K562 (cell line): Measurements from ENCODE around the gene FAAP100. TPM values are rescaled to one million over a fixed set of nuclear protein-coding genes. Genes with fewer than 3 reads are reported as not detected.

Experiments
- CCNT2 ChIP-seq: IDR thresholded peaks from 2 replicates; pipeline ENCODE4 v1.6.1; 2011; ENCODE audit warnings: borderline replicate concordance, low read depth, mild to moderate bottlenecking, moderate library complexity, mixed read lengths, low read length; ENCODE audit not compliant: insufficient read length; ENCODE audit errors: extremely low read depth
- FUS ChIP-seq: fragments of 200-400 bp; formaldehyde crosslinking; optimal IDR thresholded peaks from 2 replicates; pipeline ENCODE3; 2017; ENCODE audit warnings: low read depth, low read length
- HCFC1 ChIP-seq: IDR thresholded peaks from 2 replicates; pipeline ENCODE4 v1.6.1; 2012; ENCODE audit warnings: low read depth, low read length, improper control_type of control experiment
- KAT7 ChIP-seq: sonication (generic); formaldehyde crosslinking; IDR thresholded peaks from 2 replicates; pipeline ENCODE4 v1.8.0; 2022; ENCODE audit warnings: missing genetic modification reagents, mild to moderate bottlenecking, borderline replicate concordance
- MBD2 ChIP-seq: sonication (generic); IDR thresholded peaks from 2 replicates; pipeline ENCODE4 v1.6.1; 2016; ENCODE audit warnings: low read depth, borderline replicate concordance
- NCOA6 ChIP-seq: fragments of 450-650 bp; IDR thresholded peaks from 2 replicates; pipeline ENCODE4 v1.6.1; 2017; ENCODE audit warnings: mild to moderate bottlenecking
- NONO ChIP-seq, 2 experiments: fragments of 200-400 bp in 1 of 2; fragments of 450-650 bp in 1 of 2; formaldehyde crosslinking in 1 of 2; IDR thresholded peaks; 2 replicates each; pipeline ENCODE4 v1.6.1; 2017; ENCODE audit warnings: low read depth in 2 of 2, mild to moderate bottlenecking in 2 of 2, moderate library complexity in 2 of 2, low read length in 1 of 2
- SETDB1 ChIP-seq: IDR thresholded peaks from one replicate; pipeline ENCODE4 v1.6.1; 2012; ENCODE audit warnings: low read length, control low read depth, inconsistent platforms
- TAF1 ChIP-seq: IDR thresholded peaks from 2 replicates; pipeline ENCODE4 v1.6.1; 2011; ENCODE audit warnings: mild to moderate bottlenecking, low read length, moderate library complexity; ENCODE audit not compliant: insufficient read depth, control insufficient read depth, severe bottlenecking; ENCODE audit errors: extremely low read depth
- TFAP4 ChIP-seq: sonication (generic); formaldehyde crosslinking; IDR thresholded peaks from 2 replicates; pipeline ENCODE4 v1.8.0; 2022; ENCODE audit warnings: missing genetic modification reagents, mild to moderate bottlenecking, moderate library complexity, borderline replicate concordance
- ZFX ChIP-seq: sonication (generic); formaldehyde crosslinking; IDR thresholded peaks from 2 replicates; pipeline ENCODE4 v1.8.0; 2022; ENCODE audit warnings: mild to moderate bottlenecking, missing genetic modification reagents, moderate library complexity
- polyA plus RNA-seq, 8 experiments: library from polyadenylated mRNA; depleted of rRNA in 4 of 8; stranded (reverse) in 5 of 8; unstranded in 3 of 8; fragments of >200 nt; fragmentation: Nextera tagmentation in 2 of 8; fragmentation: Illumina TruSeq in 1 of 8; extraction: Ambion mirVana in 2 of 8; extraction: Trizol in 1 of 8; gene quantifications; 2 replicates each; pipeline versions ENCODE4 v1.2.1 to v1.2.3, GENCODE V29; 2011 to 2014; ENCODE audit warnings: inconsistent platforms in 1 of 8, missing spikeins in 1 of 8
- total RNA-seq, 7 experiments: library from RNA; depleted of rRNA in 6 of 7; stranded (reverse); fragments of >200 nt in 6 of 7; fragmentation: Illumina TruSeq in 2 of 7; extraction: Trizol in 2 of 7; gene quantifications; 2 replicates each; pipeline versions ENCODE4 v1.2.1 to v1.2.3, GENCODE V29; 2011 to 2021; ENCODE audit warnings: low replicate concordance in 1 of 7
- TF ChIP-seq, protein P1 (sequence below): sonication (generic); formaldehyde crosslinking; IDR thresholded peaks from 2 replicates; pipeline ENCODE4 v1.8.0; 2022; ENCODE audit warnings: mild to moderate bottlenecking, missing genetic modification reagents
- TF ChIP-seq, protein P2 (sequence below), 2 experiments: IDR thresholded peaks in 1 of 2; conservative IDR thresholded peaks in 1 of 2; 2 replicates each; pipeline ENCODE4 v1.6.1; 2016; ENCODE audit warnings: low read depth in 2 of 2, mild to moderate bottlenecking in 1 of 2, missing compliant biosample characterization in 1 of 2, missing genetic modification characterization in 1 of 2, moderate library complexity in 1 of 2
- TF ChIP-seq, protein P3 (sequence below): fragments of 250-450 bp; sonication (Bioruptor Pico); IDR thresholded peaks from 2 replicates; pipeline ENCODE4 v1.5.0; 2021; ENCODE audit warnings: mild to moderate bottlenecking, borderline replicate concordance

The FAAP100 gene
- total and polyA plus RNA-seq, 9 of the 15 experiments (the other 6 are each of a cell fraction or from before 2014, with no cell fraction given): 0.31 to 51.2 (median 12.6) TPM

- TF ChIP-seq, protein P1, sequence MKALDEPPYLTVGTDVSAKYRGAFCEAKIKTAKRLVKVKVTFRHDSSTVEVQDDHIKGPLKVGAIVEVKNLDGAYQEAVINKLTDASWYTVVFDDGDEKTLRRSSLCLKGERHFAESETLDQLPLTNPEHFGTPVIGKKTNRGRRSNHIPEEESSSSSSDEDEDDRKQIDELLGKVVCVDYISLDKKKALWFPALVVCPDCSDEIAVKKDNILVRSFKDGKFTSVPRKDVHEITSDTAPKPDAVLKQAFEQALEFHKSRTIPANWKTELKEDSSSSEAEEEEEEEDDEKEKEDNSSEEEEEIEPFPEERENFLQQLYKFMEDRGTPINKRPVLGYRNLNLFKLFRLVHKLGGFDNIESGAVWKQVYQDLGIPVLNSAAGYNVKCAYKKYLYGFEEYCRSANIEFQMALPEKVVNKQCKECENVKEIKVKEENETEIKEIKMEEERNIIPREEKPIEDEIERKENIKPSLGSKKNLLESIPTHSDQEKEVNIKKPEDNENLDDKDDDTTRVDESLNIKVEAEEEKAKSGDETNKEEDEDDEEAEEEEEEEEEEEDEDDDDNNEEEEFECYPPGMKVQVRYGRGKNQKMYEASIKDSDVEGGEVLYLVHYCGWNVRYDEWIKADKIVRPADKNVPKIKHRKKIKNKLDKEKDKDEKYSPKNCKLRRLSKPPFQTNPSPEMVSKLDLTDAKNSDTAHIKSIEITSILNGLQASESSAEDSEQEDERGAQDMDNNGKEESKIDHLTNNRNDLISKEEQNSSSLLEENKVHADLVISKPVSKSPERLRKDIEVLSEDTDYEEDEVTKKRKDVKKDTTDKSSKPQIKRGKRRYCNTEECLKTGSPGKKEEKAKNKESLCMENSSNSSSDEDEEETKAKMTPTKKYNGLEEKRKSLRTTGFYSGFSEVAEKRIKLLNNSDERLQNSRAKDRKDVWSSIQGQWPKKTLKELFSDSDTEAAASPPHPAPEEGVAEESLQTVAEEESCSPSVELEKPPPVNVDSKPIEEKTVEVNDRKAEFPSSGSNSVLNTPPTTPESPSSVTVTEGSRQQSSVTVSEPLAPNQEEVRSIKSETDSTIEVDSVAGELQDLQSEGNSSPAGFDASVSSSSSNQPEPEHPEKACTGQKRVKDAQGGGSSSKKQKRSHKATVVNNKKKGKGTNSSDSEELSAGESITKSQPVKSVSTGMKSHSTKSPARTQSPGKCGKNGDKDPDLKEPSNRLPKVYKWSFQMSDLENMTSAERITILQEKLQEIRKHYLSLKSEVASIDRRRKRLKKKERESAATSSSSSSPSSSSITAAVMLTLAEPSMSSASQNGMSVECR (CRISPR knock-in tag): peak; percentile 83
- peak; percentile 77 for TF ChIP-seq ZFX (CRISPR knock-in tag)
- TF ChIP-seq, protein P2, sequence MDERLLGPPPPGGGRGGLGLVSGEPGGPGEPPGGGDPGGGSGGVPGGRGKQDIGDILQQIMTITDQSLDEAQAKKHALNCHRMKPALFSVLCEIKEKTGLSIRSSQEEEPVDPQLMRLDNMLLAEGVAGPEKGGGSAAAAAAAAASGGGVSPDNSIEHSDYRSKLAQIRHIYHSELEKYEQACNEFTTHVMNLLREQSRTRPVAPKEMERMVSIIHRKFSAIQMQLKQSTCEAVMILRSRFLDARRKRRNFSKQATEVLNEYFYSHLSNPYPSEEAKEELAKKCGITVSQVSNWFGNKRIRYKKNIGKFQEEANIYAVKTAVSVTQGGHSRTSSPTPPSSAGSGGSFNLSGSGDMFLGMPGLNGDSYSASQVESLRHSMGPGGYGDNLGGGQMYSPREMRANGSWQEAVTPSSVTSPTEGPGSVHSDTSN (CRISPR knock-in tag; IDR thresholded peaks at IDR 0.05; ENCODE audit: low read depth): no peak
- TF ChIP-seq, protein P2 (tag; conservative IDR thresholded peaks at IDR 0.05; ENCODE audit: low read depth): no peak
- no peak for TF ChIP-seq NCOA6
- TF ChIP-seq TAF1: peak; percentile 89
- peak; percentile 80 for TF ChIP-seq TFAP4 (CRISPR knock-in tag)
- TF ChIP-seq SETDB1: no peak
- TF ChIP-seq MBD2: no peak; the same call in 1 of the 2 replicates
- TF ChIP-seq, protein P3, sequence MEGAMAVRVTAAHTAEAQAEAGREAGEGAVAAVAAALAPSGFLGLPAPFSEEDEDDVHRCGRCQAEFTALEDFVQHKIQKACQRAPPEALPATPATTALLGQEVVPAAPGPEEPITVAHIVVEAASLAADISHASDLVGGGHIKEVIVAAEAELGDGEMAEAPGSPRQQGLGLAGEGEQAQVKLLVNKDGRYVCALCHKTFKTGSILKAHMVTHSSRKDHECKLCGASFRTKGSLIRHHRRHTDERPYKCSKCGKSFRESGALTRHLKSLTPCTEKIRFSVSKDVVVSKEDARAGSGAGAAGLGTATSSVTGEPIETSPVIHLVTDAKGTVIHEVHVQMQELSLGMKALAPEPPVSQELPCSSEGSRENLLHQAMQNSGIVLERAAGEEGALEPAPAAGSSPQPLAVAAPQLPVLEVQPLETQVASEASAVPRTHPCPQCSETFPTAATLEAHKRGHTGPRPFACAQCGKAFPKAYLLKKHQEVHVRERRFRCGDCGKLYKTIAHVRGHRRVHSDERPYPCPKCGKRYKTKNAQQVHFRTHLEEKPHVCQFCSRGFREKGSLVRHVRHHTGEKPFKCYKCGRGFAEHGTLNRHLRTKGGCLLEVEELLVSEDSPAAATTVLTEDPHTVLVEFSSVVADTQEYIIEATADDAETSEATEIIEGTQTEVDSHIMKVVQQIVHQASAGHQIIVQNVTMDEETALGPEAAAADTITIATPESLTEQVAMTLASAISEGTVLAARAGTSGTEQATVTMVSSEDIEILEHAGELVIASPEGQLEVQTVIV (CRISPR knock-in tag): peak; percentile 99
- 0 out of 2 replicates have a peak, but pooled peaks have one; percentile 44 for TF ChIP-seq KAT7 (CRISPR knock-in tag)
- peak; percentile 16 to 92; a peak in 3 of 4 replicates for TF ChIP-seq NONO (IDR thresholded peaks at IDR 0.05; ENCODE audit: low read depth in 2 of 2, low read length in 1 of 2)
- peak; percentile 31 for TF ChIP-seq FUS
- peak; percentile 68 for TF ChIP-seq CCNT2
- peak; percentile 69 for TF ChIP-seq HCFC1
Observed at GRCh38 chr17:81552244-81553017, at the start of gene FAAP100 (continued).
